ENCODE measurements around the gene ARL3. TPM values are rescaled to one million over a fixed set of nuclear protein-coding genes. Genes with fewer than 3 reads are reported as not detected.

The ARL3 gene
- total and polyA plus RNA-seq, 2 of the 4 experiments (the other 2 are of a cell fraction): 5.0 to 14.3 TPM

DNA sequence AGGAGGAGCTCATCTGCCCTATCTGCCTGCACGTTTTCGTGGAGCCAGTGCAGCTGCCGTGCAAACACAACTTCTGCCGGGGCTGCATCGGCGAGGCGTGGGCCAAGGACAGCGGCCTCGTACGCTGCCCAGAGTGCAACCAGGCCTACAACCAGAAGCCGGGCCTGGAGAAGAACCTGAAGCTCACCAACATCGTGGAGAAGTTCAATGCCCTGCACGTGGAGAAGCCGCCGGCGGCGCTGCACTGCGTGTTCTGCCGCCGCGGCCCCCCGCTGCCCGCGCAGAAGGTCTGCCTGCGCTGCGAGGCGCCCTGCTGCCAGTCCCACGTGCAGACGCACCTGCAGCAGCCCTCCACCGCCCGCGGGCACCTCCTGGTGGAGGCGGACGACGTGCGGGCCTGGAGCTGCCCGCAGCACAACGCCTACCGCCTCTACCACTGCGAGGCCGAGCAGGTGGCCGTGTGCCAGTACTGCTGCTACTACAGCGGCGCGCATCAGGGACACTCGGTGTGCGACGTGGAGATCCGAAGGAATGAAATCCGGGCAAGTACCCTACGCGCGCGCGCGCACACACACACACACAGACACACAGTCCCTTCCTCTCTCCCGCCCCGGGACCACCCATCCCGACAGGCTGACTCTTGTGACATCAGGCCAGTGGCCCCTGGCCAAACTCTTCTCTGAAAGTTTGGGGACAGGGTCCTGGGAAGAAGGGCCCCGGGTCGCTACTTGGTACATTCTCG is 69.4 kb downstream of the ARL3 start:
- TF ChIP-seq MAFK (IDR thresholded peaks at IDR 0.05; ENCODE audit: low read depth, low read length): no peak
- TF ChIP-seq RCOR1 (IDR thresholded peaks at IDR 0.05; ENCODE audit: insufficient replicate concordance, low read length): no peak
- peak; percentile 63 for TF ChIP-seq RAD21 (IDR thresholded peaks at IDR 0.05; ENCODE audit: low read length)
- peak; percentile 60 for TF ChIP-seq SMC3 (IDR thresholded peaks at IDR 0.05; ENCODE audit: low read depth, low read length)
- no peak for TF ChIP-seq POLR2A (IDR thresholded peaks at IDR 0.05; ENCODE audit: low read depth, low read length)
- TF ChIP-seq MXI1 (IDR thresholded peaks at IDR 0.05; ENCODE audit: borderline replicate concordance, low read depth, low read length): peak; percentile 95
- peak; percentile 61 for TF ChIP-seq CTCF (conservative IDR thresholded peaks at IDR 0.05; ENCODE audit: low read depth, low read length)
- peak; percentile 62; the same call in 1 of the 2 replicates for TF ChIP-seq BHLHE40 (IDR thresholded peaks at IDR 0.05; ENCODE audit: low read depth, low read length)
- Histone ChIP-seq H3K9me3 (ENCODE audit: control insufficient read depth, insufficient read depth, low read length) (no peaks in the 10 kb centered on the region), H3K36me3 (ENCODE audit: control insufficient read depth, insufficient read depth, low read length) (peaks cover 16% of the 10 kb centered on the region), H3K79me1 (ENCODE audit: low read depth in 1 of 2, low read length in 2 of 2) (peaks cover 0 to 41% of the 10 kb centered on the region in 2 experiments; a peak in 2 of 4 replicates), H2BK20ac (ENCODE audit: low read depth, low read length) (no peak overlapping the region; the same call in 1 of the 2 replicates), H3K9me1 (ENCODE audit: insufficient read depth, low read length) (peaks cover 25% of the 10 kb centered on the region), H3K18ac (ENCODE audit: low read depth, low read length) (peak overlapping the region; percentile 61), H4K20me1 (ENCODE audit: insufficient read depth, low read length) (peaks cover 54% of the 10 kb centered on the region), H3K23ac (ENCODE audit: low read depth, low read length) (peak overlapping the region; percentile 63), H3K56ac (ENCODE audit: extremely low read depth, insufficient read depth, low read length) (peak overlapping the region; percentile 98), H2BK120ac (ENCODE audit: low read depth, low read length) (peak overlapping the region; percentile 76), H2AK5ac (ENCODE audit: low read depth, low read length) (peak overlapping the region; percentile 92), H4K5ac (ENCODE audit: low read depth, low read length) (peak overlapping the region; percentile 36), H4K8ac (ENCODE audit: low read depth in 2 of 2, low read length in 2 of 2) (peak overlapping the region; percentile 27 to 66; a peak in 3 of 4 replicates), H3K9ac (ENCODE audit: low read depth, low read length) (peak overlapping the region; percentile 84), H2BK5ac (ENCODE audit: low read depth, low read length, poor library complexity, severe bottlenecking) (peak overlapping the region; percentile 89), H3K4ac (ENCODE audit: low read depth, low read length) (peak overlapping the region; percentile 72), H3K14ac (replicated peaks; ENCODE audit: low read depth, low read length) (peak overlapping the region; percentile 85), H2AFZ (replicated peaks; ENCODE audit: low read length, poor library complexity) (peak overlapping the region; percentile 73), H3K27ac (ENCODE audit: insufficient read depth, low read length) (peak overlapping the region; percentile 92), H2BK15ac (ENCODE audit: low read depth, low read length) (peak overlapping the region; percentile 19; the same call in 2 of the 3 replicates), H2AK9ac (replicated peaks; ENCODE audit: low read depth, low read length, poor library complexity) (peak overlapping the region; percentile 94), H3K4me2 (ENCODE audit: low read depth, low read length) (peak overlapping the region; percentile 70), H3K4me1 (ENCODE audit: control insufficient read depth, insufficient read depth, low read length) (peaks cover 28% of the 10 kb centered on the region), H3K4me3 (ENCODE audit: insufficient read depth, low read depth, low read length) (peak overlapping the region; percentile 77), H4K91ac (ENCODE audit: insufficient read depth, low read depth, low read length) (peak overlapping the region; percentile 88), H3K27me3 (ENCODE audit: control insufficient read depth, insufficient read depth, low read length) (no peaks in the 10 kb centered on the region)
- ChIA-PET POLR2A (ENCODE audit: unreplicated experiment) (interaction anchor here (1.3 to 1.9 kb wide), 2 partner anchors 15 to 31 kb away, joined by 4 to 14 read pairs; no protein-coding TSS in a partner anchor), CTCF (no interaction called here)
- ATAC-seq (ENCODE audit: low read depth) (no peak), DNase-seq (peak; percentile 68)
- dilution Hi-C loops (cut with HindIII; ENCODE audit: low sequenced_read_pairs, unreplicated experiment) (no loop called here), in situ Hi-C loops (cut with MboI; ENCODE audit: low sequenced_read_pairs) (no loop called here), intact Hi-C loops (cut with micrococcal nuclease) (loop anchor here (10.0 kb wide), 1 partner anchor 250 kb away; the partner anchor contains the start of gene NFKB2)
- 0% methylated on average over 31 of the region's 62 CpGs; no CpG with 5 or more reads in 1 of the 2 experiments for WGBS, 2 experiments (ENCODE audit: extremely low coverage in 2 of 2, insufficient read length in 1 of 2)
- BruUV-seq (replicated peaks): no TSS peak

All from IMR-90 (cell line).